GM12878 (cell line): Measurements from ENCODE around the gene METRNL. TPM values are rescaled to one million over a fixed set of nuclear protein-coding genes. Genes with fewer than 3 reads are reported as not detected.

ENCODE experiments used
- ATF3 ChIP-seq: IDR thresholded peaks from 2 replicates; pipeline ENCODE4 v1.6.1; 2011; ENCODE audit warnings: low read depth, mild to moderate bottlenecking, low read length, moderate library complexity, borderline replicate concordance; ENCODE audit errors: extremely low read depth
- CBX3 ChIP-seq: fragments of 200-600 bp; sonication (generic); IDR thresholded peaks from 2 replicates; pipeline ENCODE4 v1.6.1; 2016; ENCODE audit warnings: low read depth, borderline replicate concordance
- CHD4 ChIP-seq: fragments of 200-600 bp; sonication (generic); IDR thresholded peaks from 2 replicates; pipeline ENCODE4 v1.6.1; 2016; ENCODE audit warnings: mild to moderate bottlenecking
- CUX1 ChIP-seq: IDR thresholded peaks from 2 replicates; pipeline ENCODE4 v1.6.1; 2012; ENCODE audit warnings: improper control_type of control experiment, low read depth, low read length; ENCODE audit not compliant: insufficient replicate concordance
- GATAD2B ChIP-seq: fragments of 450-650 bp; conservative IDR thresholded peaks from 2 replicates; pipeline ENCODE4 v1.6.1; 2017; ENCODE audit warnings: low read depth, mild to moderate bottlenecking, moderate library complexity
- JUNB ChIP-seq: IDR thresholded peaks from 2 replicates; pipeline ENCODE4 v1.6.1; 2016; ENCODE audit warnings: antibody characterized with exemption, mild to moderate bottlenecking
- MXI1 ChIP-seq: fragments of 150-350 bp; IDR thresholded peaks from 2 replicates; pipeline ENCODE4 v1.6.1; 2011; ENCODE audit warnings: low read depth, mild to moderate bottlenecking, inconsistent platforms, low read length, improper control_type of control experiment
- NKRF ChIP-seq: fragments of 450-650 bp; conservative IDR thresholded peaks from 2 replicates; pipeline ENCODE4 v1.6.1; 2017; ENCODE audit warnings: mild to moderate bottlenecking, moderate library complexity
- RELB ChIP-seq: fragments of 450-650 bp; IDR thresholded peaks from 2 replicates; pipeline ENCODE4 v1.6.1; 2017; ENCODE audit warnings: low read depth, mild to moderate bottlenecking, moderate library complexity
- polyA plus RNA-seq, 11 experiments: library from polyadenylated mRNA; depleted of rRNA in 4 of 11; unstranded in 6 of 11; stranded (reverse) in 5 of 11; fragments of >200 nt; fragmentation: Nextera tagmentation in 4 of 11; fragmentation: Illumina TruSeq in 1 of 11; extraction: Ambion mirVana in 4 of 11; extraction: Trizol in 1 of 11; gene quantifications; 1 replicate in 1 of 11; 2 replicates in 10 of 11; pipeline versions ENCODE4 v1.2.1 to v1.2.3, GENCODE V29; 2011 to 2016; ENCODE audit warnings: inconsistent platforms in 2 of 11, missing spikeins in 2 of 11, low read depth in 1 of 11
- total RNA-seq, 4 experiments: library from RNA; depleted of rRNA in 3 of 4; stranded (reverse); fragments of >200 nt in 3 of 4; fragmentation: Illumina TruSeq in 1 of 4; extraction: Trizol in 1 of 4; gene quantifications; 2 replicates each; pipeline versions ENCODE4 v1.2.1 to v1.2.3, GENCODE V29; 2013 to 2021

Gene METRNL
- total and polyA plus RNA-seq, 10 of the 15 experiments (the other 5 are each of a cell fraction or from before 2014, with no cell fraction given): 0.05 to 3.7 (median 0.48) TPM; not detected in 2

GRCh38 chr17:83113792-83114191, 34.4 kb downstream of the METRNL start (continued):
- no peak for TF ChIP-seq NKRF
- TF ChIP-seq JUNB: no peak
- no peak for TF ChIP-seq ATF3
- no peak for TF ChIP-seq CUX1
- TF ChIP-seq CBX3: no peak
- no peak for TF ChIP-seq MXI1
- no peak for TF ChIP-seq GATAD2B
- TF ChIP-seq CHD4: no peak
- TF ChIP-seq RELB: no peak
